Parathyroid adenoma (tissue), 2 donors: ENCODE measurements around the gene GPR45.

ENCODE experiments used
- H2AFZ ChIP-seq: fragments of 300-600 bp; sonication (generic); one replicate; pipeline ENCODE4 v1.7.0; 2017; ENCODE audit warnings: antibody characterized with exemption, mild to moderate bottlenecking
- H3K27ac ChIP-seq: fragments of 300-600 bp; sonication (generic); one replicate; pipeline ENCODE4 v1.7.0; 2017
- H3K27me3 ChIP-seq: fragments of 300-600 bp; sonication (generic); one replicate; pipeline ENCODE4 v1.7.0; 2017; ENCODE audit warnings: low read length; ENCODE audit not compliant: control insufficient read depth, insufficient read depth
- H3K36me3 ChIP-seq: fragments of 300-600 bp; sonication (generic); one replicate; pipeline ENCODE4 v1.7.0; 2017; ENCODE audit warnings: low read length; ENCODE audit not compliant: control insufficient read depth, insufficient read depth
- H3K4me1 ChIP-seq: fragments of 300-600 bp; sonication (generic); one replicate; pipeline ENCODE4 v1.7.0; 2017; ENCODE audit warnings: control low read depth
- H3K4me2 ChIP-seq: fragments of 300-600 bp; sonication (generic); one replicate; pipeline ENCODE4 v1.7.0; 2017; ENCODE audit warnings: low read length
- H3K4me3 ChIP-seq: fragments of 300-600 bp; sonication (generic); one replicate; pipeline ENCODE4 v1.7.0; 2017; ENCODE audit warnings: low read depth, low read length
- H3K79me2 ChIP-seq: fragments of 300-600 bp; sonication (generic); one replicate; pipeline ENCODE4 v1.7.0; 2017; ENCODE audit warnings: control low read depth
- H3K9ac ChIP-seq: fragments of 300-600 bp; sonication (generic); one replicate; pipeline ENCODE4 v1.7.0; 2017; ENCODE audit warnings: mild to moderate bottlenecking
- H3K9me3 ChIP-seq: fragments of 300-600 bp; sonication (generic); one replicate; pipeline ENCODE4 v1.7.0; 2017; ENCODE audit warnings: low read length; ENCODE audit not compliant: control insufficient read depth
- CTCF ChIP-seq: fragments of 300-600 bp; sonication (generic); IDR thresholded peaks from one replicate; pipeline ENCODE4 v1.7.0; 2017; ENCODE audit warnings: antibody characterized with exemption, mild to moderate bottlenecking
- donor health status: primary hyperparathyroidism.

Gene GPR45

GRCh38 chr2:105224444-105224843 lies 17.1 kb upstream of the GPR45 start:
- Histone ChIP-seq H3K9ac (no peak overlapping the region), H3K4me2 (no peak overlapping the region), H3K36me3 (no peaks in the 10 kb centered on the region), H3K4me3 (no peak overlapping the region), H3K79me2 (no peaks in the 10 kb centered on the region), H3K27ac (no peak overlapping the region), H3K9me3 (no peaks in the 10 kb centered on the region), H3K4me1 (no peaks in the 10 kb centered on the region), H3K27me3 (no peaks in the 10 kb centered on the region), H2AFZ (no peak overlapping the region)
- no peak for TF ChIP-seq CTCF

- H3K9ac ChIP-seq, result no peak overlapping the region
- H3K27me3 ChIP-seq, result no peaks in the 10 kb centered on the region
- H3K79me2 ChIP-seq, result no peaks in the 10 kb centered on the region
- H3K4me2 ChIP-seq, result no peak overlapping the region
- TF ChIP-seq CTCF, result no peak
- peaks cover 17% of the 10 kb centered on the region for H3K4me1 ChIP-seq
- no peak overlapping the region for H3K27ac ChIP-seq
- H3K36me3 ChIP-seq, result no peaks in the 10 kb centered on the region
- peak overlapping the region; percentile 54 for H2AFZ ChIP-seq
- H3K9me3 ChIP-seq, result no peaks in the 10 kb centered on the region
- H3K4me3 ChIP-seq, result no peak overlapping the region
Measured at GRCh38 chr2:105231232-105231619, 10.3 kb upstream of the GPR45 start.

- Histone ChIP-seq H3K4me2 (no peak overlapping the region), H3K9ac (no peak overlapping the region), H3K9me3 (no peaks in the 10 kb centered on the region), H2AFZ (peak overlapping the region; percentile 61), H3K27me3 (no peaks in the 10 kb centered on the region), H3K36me3 (no peaks in the 10 kb centered on the region), H3K4me1 (peaks cover 17% of the 10 kb centered on the region), H3K27ac (peak overlapping the region; percentile 77), H3K4me3 (no peak overlapping the region), H3K79me2 (no peaks in the 10 kb centered on the region)
- peak; percentile 85 for TF ChIP-seq CTCF
Measured at GRCh38 chr2:105235388-105236059, 6.0 kb upstream of the GPR45 start.

- Histone ChIP-seq H3K36me3 (no peaks in the 10 kb centered on the region), H3K9me3 (no peaks in the 10 kb centered on the region), H3K9ac (no peak overlapping the region), H2AFZ (peak overlapping the region; percentile 61), H3K27ac (peak overlapping the region; percentile 77), H3K27me3 (no peaks in the 10 kb centered on the region), H3K4me2 (no peak overlapping the region), H3K4me1 (peaks cover 17% of the 10 kb centered on the region), H3K79me2 (no peaks in the 10 kb centered on the region), H3K4me3 (no peak overlapping the region)
- TF ChIP-seq CTCF, result no peak
Measured at GRCh38 chr2:105236060-105236424, 5.5 kb upstream of the GPR45 start.
